ENCODE results near the gene IGLL5.
A peak's percentile ranks its signal among the peaks of the same experiment; 100 is the strongest.

The IGLL5 gene

GRCh38 chr22:22865311-22866072 lies 22.1 kb upstream of the IGLL5 start:
- no peak for DNase-seq

DNA sequence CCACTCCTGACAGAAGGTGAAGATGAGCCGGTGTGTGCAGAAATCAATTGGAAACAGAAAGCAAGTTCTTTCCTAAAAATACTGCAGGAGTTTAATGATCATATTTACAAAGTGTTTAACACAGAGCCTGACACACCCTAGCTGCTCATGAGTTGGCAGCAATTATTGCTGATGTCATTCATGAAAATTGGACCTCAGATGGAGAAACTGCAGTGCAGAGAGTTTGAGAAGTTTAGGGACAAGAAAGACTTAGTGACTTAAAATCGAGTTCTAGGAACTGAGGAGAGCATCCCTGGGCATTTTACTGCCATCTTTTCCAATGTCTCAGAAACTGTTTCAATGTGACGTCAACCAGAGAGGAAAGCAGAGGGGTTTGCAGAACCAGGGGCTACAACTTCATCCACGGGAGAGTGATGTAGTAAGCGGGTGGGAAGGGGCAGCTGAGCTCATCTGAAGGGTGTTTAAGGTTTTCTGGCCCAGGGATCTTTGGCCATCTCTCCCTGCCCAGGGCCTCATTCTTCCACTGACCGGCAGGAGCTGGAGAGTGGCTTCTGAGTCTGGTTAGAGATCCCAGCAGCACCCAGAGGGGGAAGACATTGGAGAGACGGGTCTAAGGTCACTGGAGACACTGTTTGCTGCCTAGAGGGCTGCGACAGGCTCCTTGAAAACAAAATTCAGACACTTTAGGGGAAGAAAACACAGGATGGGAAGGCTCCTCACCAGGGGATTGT lies 21.1 kb upstream of the IGLL5 start:
- no peak for DNase-seq

DNA sequence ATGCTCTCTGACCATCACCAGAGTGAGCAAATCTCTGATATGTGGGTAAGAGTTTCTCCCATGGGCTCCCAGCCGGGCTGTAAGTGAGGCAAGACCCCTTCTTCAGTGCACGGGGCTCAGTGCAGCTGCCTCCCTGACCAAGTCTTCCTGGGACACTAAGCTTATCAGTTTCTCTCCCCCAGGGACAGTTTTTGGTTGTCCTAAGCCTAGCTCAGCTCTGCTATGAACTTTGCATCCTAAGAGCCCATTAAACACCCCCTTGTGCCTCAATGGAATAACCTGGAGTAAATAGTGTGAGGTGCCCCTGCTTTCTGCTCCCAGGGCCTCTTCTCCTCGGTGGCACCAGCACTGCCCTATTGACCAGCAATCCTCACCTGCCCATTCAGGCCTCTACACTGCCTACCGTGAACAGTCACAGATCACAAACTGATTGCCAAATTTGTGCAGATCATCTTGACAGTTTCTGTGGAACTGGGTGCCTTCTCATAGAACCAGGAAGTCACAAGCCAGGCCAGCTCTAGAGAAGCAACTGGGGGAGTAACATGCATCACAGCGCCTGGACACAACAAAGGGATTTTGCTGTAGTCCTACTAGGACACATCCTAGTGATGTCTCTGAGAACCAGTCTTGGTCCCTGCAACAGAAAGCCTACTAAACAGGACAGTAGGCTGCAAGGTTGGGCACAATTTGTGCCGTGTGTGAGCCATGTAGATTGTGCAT lies 19.5 kb upstream of the IGLL5 start:
- DNase-seq, result no peak

GRCh38 chr22:22870577-22871404 lies 16.8 kb upstream of the IGLL5 start:
- DNase-seq, result no peak

DNA sequence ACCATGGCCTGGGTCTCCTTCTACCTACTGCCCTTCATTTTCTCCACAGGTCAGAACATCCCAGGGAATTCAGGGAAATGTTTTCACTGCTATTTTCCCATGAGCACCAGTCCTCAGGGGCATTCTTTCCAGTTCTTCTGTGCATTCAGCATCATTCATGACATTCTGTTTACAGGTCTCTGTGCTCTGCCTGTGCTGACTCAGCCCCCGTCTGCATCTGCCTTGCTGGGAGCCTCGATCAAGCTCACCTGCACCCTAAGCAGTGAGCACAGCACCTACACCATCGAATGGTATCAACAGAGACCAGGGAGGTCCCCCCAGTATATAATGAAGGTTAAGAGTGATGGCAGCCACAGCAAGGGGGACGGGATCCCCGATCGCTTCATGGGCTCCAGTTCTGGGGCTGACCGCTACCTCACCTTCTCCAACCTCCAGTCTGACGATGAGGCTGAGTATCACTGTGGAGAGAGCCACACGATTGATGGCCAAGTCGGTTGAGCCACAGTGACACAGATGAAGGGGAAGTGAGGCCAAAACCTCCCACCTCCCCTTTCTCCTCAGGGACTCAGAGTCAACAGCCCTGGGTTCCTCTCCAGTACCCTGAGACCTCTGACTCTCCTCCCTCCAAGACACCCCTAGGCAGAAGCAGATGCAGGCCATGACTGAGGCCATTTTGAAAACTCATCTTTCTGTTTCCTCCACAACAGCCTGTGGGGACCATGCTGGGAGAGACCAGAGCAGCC lies 15.9 kb upstream of the IGLL5 start:
- no peak for DNase-seq

DNA sequence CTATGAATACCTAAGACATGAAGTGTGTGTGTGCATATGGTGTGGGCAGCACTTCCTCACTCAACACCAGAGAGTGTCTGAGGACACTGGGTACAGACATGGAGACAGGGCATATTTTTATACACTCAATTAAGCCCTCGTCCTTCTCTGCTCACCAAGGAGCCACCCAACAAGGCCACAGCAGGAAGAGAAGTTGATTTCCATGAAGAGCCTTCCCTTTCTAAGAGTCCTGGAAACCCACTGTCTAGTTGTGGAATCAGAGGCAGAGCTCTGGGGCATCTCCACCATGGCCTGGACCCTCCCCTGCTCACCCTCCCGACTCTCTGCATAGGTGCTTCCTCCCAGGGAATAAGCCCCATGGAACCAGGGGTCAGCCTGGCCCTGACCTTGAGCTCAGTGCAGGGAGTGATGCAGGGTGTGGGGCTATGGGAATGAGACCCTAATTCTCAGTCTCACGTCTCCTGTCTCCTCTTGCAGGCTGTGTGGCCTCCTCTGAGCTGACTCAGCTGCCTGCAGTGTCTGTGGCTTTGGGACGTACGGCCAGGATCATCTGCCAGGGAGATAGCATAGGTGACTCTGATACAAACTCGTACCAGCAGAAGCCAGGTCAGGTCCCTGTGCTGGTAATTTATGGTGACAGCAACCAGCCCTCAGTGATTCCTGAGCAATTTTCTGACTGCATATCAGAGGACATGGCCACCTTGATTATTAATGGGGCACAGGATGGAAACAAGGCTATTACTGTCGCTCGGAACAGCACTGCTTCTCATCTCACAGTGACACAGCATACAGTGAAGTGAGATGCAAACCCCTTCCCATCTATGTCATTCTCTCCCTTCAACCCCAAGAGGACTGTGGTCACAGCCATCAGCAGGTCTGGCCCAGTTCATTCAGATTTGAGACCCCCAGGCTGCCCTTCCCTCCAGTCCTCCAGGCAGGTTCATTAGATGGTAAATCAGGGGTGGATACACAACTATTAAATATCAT lies 14.6 kb upstream of the IGLL5 start:
- peak; percentile 44 for DNase-seq

DNA sequence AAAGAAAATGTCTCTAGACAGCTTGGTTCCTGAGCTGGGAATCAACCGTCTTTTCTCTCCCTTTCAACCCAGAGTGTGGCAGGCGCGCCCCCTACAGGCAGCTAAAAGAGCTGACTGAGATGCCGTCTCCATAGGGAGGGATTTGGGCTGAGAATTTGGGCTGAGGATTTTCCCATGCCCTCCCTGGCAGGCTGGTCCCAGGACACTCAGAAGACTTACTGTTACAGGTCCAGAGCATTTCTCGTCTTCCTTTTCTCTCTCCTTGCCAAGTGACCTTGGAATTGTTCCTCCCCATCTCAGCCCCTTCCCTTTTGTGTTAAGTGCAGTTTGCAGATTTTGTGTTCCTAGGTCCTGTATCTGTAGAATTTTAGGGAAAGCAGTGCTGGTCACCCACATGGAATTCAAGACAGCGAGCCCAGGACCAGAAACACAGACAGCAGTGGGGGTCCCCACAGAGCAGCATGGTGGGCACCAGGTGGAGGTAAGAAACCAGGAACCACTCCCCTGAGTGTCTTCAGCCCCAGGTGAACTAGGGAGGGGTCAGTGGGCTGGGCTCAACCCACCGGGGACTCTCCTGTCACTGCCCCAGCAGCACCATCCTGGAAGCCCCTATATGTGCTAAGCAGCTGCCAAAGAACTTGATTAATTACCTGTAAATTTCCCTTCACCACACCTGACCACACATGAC lies 9.9 kb upstream of the IGLL5 start:
- DNase-seq, result peak; percentile 88

- no peak for DNase-seq
Measured at GRCh38 chr22:22878211-22878570, 9.4 kb upstream of the IGLL5 start.

DNA sequence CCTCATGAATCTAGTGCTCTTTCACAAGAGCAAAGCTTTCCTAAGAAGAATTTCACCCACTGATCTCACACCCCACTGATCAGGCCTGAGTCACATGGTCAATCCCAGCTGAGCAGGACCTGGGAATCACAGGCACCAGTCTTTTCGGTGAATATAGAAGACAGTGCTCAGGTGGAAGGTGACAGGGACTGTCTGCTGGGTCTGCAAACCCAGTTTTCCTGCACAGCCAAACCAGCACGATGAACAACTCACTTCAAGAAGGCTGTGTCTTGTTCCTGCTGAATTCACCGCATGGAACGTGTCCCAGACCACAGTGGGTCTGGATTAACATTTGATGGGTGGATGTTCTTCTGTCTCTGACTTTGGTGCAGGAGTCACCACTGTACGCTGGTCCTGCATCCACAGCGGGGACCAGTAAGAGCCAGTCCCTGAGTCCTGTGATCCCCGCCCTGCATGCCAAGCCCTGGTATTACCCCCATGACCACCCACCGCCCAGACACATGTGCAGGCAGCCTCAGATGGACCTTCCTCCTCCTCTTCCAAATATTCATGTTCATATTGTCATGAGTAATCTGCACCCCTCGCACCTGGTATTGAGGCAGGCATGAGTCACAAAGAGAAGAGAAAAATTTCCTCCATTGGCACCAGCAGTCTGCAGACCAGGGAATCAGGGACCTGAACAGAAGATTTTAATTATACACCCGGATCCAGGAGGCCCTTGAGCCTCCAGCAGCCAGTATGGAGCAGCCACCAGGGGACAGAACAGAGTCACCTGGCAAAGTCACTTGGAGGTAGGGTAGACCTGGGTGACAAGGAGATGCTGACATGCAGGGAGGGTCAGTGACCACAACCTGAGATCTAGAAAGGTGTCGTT lies 8.6 kb upstream of the IGLL5 start:
- peak; percentile 52 for DNase-seq

DNA sequence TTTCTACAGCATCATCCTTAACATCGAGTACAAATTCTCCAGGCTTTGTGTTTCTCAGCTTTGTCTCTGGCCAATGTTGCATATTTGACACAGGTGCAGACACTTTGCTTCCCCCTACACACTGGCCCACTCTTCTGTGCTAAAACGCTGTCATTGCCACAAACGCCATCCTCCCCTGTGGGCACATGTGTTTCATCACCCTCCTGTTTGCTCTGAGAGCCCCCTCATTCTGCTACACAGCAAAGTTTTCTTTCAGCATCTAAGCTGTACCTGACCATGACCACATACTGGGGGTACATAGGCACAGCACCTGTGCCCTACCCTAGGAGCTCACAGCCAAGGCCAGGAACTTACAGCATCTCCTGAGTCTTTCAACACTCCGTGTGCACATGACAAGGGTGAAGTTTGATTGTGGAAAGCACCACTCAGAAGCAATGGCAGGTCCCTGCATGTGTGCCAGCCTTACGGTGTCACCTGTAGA lies 7.9 kb upstream of the IGLL5 start:
- DNase-seq, result no peak

- peak; percentile 51 for DNase-seq
Measured at GRCh38 chr22:22880645-22881044, 7.0 kb upstream of the IGLL5 start.

DNA sequence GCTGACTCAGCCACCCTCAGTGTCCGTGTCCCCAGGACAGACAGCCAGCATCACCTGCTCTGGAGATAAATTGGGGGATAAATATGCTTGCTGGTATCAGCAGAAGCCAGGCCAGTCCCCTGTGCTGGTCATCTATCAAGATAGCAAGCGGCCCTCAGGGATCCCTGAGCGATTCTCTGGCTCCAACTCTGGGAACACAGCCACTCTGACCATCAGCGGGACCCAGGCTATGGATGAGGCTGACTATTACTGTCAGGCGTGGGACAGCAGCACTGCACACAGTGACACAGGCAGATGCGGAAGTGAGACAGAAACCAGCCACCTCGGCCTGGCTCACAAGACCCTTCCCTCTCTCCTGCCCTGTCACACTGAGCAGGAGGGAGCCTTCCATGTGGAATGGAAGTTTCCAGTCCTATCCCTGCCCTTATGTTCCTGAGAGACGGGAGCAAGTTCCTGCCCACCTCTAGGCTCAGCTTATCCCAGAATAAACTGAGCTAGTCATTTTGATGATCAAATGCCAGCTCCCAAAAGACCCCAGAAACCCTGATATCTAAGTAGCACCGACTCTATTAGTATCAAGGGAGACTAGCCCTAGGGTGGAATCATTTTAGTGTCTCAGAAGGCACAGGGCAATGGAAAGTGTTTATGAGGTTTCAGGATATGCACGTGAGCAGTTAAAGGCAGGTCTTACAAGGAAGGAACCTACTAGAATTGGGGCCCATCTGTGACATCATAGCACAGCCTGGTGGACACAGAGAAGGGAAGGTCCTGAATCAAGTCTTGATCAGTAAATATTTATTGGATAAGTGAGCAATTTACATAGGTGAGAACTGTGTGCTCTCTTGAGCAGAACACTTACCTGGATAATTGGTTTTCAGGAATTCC lies 6.3 kb upstream of the IGLL5 start:
- DNase-seq, result peak; percentile 41

- peak; percentile 47 for DNase-seq
Measured at GRCh38 chr22:22882033-22882717, 5.4 kb upstream of the IGLL5 start.

GRCh38 chr22:22883090-22883727 lies 4.4 kb upstream of the IGLL5 start:
- peak; percentile 30 for DNase-seq

DNA sequence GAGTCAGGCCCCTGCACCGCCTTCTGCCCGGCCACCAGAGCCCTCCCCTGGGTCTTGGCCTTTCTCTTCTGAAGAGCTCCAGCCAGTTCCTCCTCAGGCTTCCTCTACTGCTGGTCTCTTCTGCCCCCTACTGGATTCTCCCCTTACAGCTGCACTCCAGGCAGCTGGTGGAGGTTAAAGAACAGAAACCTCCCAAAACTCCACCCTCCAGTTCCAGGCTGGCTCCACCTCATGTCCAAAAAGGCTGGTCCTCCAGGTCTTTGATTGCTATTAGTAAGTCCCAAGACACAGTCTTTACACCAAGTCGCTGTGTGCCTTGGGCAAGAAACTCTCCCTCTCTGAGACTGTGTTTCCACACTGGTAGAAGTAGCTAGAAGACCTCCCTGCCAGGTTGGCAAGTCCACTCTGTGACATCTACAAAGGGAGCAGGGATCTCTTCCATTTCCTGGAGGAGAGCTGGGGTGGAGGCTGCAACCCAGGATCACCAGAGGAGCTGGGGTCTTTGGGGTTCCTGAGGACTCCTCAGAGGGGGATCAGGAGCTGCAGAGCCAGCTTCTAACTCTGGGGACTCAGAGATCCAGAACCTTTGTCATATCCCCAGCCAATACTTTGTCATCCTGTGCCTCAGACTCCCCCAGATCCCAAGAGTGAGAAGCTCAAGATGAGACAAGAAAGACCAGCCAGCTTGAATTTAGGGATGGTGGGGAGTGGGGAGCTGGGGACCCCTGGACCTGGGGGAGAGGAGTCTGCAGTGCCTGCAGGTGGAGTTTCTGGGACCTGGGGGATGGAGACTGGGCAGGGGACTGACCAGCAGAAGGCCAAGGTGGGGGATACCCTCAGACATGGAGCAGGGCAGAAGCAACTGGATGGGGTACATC lies 3.4 kb upstream of the IGLL5 start:
- DNase-seq, result peak; percentile 78

Data from activated CD8-positive, alpha-beta memory T cell treated with anti-CD3 and anti-CD28 coated beads for 24 hours (primary cell).